HUES48 (cell line): ENCODE data around the gene COL4A2.

Experiments
- H3K27ac ChIP-seq: one replicate; pipeline ENCODE4 v1.7.0; 2013; ENCODE audit warnings: low read depth, low read length, inconsistent platforms
- H3K27me3 ChIP-seq: 2 replicates; pipeline ENCODE4 v1.6.1; 2013; ENCODE audit warnings: mild to moderate bottlenecking, low read length; ENCODE audit not compliant: control insufficient read depth, insufficient read depth
- H3K36me3 ChIP-seq: 2 replicates; pipeline ENCODE4 v1.6.1; 2013; ENCODE audit warnings: low read length; ENCODE audit not compliant: control insufficient read depth, insufficient read depth
- H3K4me1 ChIP-seq: 2 replicates; pipeline ENCODE4 v1.6.1; 2013; ENCODE audit warnings: mild to moderate bottlenecking, low read length; ENCODE audit not compliant: control insufficient read depth, insufficient read depth
- H3K4me3 ChIP-seq: 2 replicates; pipeline ENCODE4 v1.5.1; 2013; ENCODE audit warnings: mild to moderate bottlenecking, low read depth, low read length
- H3K9ac ChIP-seq: 2 replicates; pipeline ENCODE4 v1.6.1; 2013; ENCODE audit warnings: mild to moderate bottlenecking, low read depth, low read length, moderate library complexity
- H3K9me3 ChIP-seq: 2 replicates; pipeline ENCODE4 v1.6.1; 2013; ENCODE audit warnings: low read length; ENCODE audit not compliant: control insufficient read depth, insufficient read depth

The COL4A2 gene

DNA sequence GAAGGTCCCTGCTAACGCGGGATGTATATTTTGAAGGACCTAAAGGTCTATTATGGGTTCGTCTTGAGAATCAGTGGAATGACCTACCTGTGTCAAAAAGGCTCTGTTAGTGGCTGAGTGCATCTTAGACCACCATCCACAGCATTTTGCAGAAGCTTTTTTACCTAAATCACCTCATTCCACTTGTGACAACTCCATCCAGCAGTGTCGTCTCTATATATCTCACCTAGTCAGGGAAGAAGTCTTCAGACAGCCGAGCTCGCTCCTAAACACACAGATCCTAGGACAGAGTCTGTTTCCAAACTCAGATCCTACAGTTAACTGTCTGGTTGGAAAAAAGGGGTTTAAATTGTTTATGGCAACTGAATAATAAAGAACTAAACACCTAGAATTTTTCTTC is 33.8 kb upstream of the COL4A2 start:
- Histone ChIP-seq H3K9ac (no peak overlapping the region), H3K27me3 (no peaks in the 10 kb centered on the region), H3K4me3 (no peak overlapping the region), H3K4me1 (no peaks in the 10 kb centered on the region), H3K36me3 (no peaks in the 10 kb centered on the region), H3K9me3 (no peaks in the 10 kb centered on the region), H3K27ac (no peak overlapping the region)

DNA sequence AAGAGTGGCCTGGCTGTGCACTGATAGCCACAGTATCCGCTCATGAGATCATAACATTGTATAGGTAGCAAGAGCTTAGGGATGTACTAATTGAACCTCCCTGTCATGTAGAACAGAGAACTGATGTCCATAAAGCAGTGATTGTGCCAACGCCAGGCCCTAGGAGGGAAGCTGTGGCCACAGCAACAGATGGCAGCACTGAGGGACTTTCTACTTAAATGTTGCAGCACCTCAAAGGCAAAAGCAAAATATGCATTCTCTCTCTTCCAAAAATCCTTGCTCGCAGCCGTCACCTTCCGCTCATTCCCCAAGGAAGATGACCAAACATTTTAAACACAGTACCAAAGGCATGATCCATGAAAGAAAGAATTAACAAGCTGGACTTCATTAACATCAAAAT is 32.4 kb upstream of the COL4A2 start:
- H3K36me3 ChIP-seq = no peaks in the 10 kb centered on the region
- no peaks in the 10 kb centered on the region for H3K9me3 ChIP-seq

DNA sequence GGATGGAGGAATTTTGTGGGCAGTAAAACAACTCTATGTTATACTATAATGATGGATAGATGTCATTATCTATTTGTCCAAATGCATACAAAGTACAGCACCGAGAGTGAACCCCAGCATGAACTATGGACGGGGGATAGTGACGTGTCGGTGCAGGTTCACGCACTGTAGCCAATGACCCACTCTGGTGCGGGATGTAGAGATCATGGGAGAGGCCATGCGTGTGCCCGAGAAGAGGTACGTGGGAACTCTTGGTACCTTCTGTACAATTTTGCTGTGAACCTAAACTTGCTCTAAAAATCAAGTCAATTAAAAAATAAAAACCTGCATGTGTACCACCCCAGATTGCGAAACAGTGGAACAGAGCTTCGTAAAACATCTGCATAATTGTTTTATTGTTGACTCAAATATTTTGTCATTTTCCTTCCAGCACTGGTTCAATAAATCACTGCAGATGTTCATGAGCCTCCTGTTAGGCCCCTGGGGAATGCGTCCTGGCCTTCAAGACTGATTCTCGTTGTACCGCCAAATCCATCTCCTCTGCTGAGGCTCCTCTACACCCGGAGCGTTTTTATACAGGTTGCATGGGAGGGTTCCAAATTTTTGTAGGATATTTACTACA is 31.0 kb upstream of the COL4A2 start:
- H3K27ac ChIP-seq = no peak overlapping the region
- no peaks in the 10 kb centered on the region for H3K36me3 ChIP-seq
- H3K4me1 ChIP-seq = no peaks in the 10 kb centered on the region
- no peaks in the 10 kb centered on the region for H3K27me3 ChIP-seq
- H3K4me3 ChIP-seq = no peak overlapping the region
- H3K9me3 ChIP-seq = no peaks in the 10 kb centered on the region
- no peak overlapping the region for H3K9ac ChIP-seq

More for the DNA sequence above, 32.4 kb upstream of the COL4A2 start:
- Histone ChIP-seq H3K27ac (no peak overlapping the region), H3K9ac (no peak overlapping the region), H3K4me3 (no peak overlapping the region), H3K4me1 (no peaks in the 10 kb centered on the region), H3K27me3 (no peaks in the 10 kb centered on the region)

DNA sequence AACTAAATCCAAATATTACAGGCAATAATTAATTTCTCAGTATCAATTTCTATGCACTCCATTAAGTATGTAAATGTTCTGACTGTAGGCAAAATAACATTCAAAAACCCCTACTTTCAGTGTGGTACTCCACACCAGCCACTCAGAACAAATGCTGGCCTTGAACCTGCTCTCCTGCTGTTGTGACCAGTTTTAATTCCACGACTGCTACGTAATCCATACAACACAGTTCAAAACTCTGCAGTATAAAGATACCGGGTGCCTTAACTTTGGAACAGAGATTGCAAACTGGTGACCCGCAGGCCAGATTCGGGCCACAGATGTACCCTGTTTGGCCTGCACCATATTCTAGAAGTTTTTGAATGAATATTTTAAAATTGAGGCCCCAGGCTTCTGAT is 30.5 kb upstream of the COL4A2 start:
- H3K27ac ChIP-seq = no peak overlapping the region
- no peaks in the 10 kb centered on the region for H3K4me1 ChIP-seq
- H3K9ac ChIP-seq = no peak overlapping the region
- no peaks in the 10 kb centered on the region for H3K36me3 ChIP-seq
- H3K9me3 ChIP-seq = no peaks in the 10 kb centered on the region
- no peak overlapping the region for H3K4me3 ChIP-seq
- no peaks in the 10 kb centered on the region for H3K27me3 ChIP-seq

DNA sequence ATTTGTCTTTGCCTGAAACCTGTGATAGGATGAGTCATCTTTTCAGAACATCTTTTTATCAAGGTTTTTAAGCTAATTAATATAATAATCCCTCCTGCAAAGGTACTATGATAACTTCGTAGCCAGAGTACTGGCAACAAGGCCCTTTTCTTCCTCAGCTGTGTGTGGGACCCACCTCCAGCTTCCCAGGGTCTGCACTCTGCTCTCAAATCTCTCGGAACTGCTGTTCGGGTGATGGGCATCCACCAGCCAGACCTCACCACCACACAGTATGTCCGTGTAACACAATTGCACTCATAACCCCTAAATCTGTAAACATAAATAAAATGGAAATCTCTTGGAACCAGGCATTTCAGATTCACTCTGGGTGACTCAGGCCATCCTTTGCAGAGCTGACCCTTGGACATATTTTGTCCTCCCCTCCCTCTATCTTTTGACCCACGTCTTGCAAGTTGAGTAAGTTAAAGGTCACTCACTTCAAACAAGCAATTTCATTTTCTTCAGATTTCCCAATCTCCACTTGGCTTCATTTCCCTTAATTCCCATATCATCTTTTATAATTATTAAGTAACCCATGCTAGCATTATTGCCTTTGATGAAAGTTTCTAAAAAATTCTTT is 29.6 kb upstream of the COL4A2 start:
- H3K9ac ChIP-seq = no peak overlapping the region
- H3K9me3 ChIP-seq = no peaks in the 10 kb centered on the region
- H3K27me3 ChIP-seq = no peaks in the 10 kb centered on the region
- no peaks in the 10 kb centered on the region for H3K36me3 ChIP-seq
- H3K4me3 ChIP-seq = no peak overlapping the region
- H3K27ac ChIP-seq = no peak overlapping the region
- H3K4me1 ChIP-seq = no peaks in the 10 kb centered on the region

DNA sequence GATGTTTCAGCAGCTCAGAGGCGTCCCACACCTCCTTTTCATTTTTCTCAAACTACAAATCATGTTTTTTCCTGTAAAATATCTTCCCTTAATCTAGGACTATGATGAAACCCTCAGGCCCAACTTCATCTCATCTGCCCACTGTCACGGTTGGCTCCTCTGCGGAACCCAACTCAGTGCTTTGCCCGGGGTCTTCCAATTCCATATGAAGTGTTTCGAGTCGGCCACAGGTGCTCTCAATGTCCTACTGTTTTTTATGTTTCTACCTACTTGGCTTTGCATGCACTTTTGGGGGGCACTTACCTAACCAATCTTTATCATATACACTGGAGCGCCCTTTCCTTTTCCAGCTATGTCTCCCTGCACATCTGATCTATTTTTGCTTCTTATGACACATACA is 28.2 kb upstream of the COL4A2 start:
- H3K27me3 ChIP-seq = no peaks in the 10 kb centered on the region
- H3K27ac ChIP-seq = no peak overlapping the region
- no peaks in the 10 kb centered on the region for H3K9me3 ChIP-seq
- no peaks in the 10 kb centered on the region for H3K4me1 ChIP-seq
- H3K9ac ChIP-seq = no peak overlapping the region
- H3K36me3 ChIP-seq = no peaks in the 10 kb centered on the region
- H3K4me3 ChIP-seq = no peak overlapping the region

DNA sequence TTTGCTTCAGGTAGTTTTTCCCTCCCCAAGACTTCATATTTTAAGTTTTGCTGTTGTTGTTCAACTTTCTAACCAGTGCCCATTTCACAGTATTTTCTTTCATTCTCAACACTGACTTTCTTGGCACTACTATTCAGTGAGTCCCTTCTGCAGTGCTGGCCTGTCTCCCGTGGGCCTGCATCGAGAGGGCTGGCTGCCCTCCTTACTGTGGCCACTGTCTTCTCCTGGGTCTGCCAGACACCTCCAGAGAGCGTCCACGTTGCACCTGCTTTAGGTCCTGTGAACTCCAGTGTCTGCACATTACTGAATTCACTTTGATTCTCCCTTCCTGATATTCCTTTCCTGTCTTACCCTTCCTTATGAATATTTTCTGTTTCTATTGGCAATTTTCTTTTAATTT is 27.4 kb upstream of the COL4A2 start:
- Histone ChIP-seq H3K4me3 (no peak overlapping the region), H3K36me3 (no peaks in the 10 kb centered on the region), H3K27ac (no peak overlapping the region)

DNA sequence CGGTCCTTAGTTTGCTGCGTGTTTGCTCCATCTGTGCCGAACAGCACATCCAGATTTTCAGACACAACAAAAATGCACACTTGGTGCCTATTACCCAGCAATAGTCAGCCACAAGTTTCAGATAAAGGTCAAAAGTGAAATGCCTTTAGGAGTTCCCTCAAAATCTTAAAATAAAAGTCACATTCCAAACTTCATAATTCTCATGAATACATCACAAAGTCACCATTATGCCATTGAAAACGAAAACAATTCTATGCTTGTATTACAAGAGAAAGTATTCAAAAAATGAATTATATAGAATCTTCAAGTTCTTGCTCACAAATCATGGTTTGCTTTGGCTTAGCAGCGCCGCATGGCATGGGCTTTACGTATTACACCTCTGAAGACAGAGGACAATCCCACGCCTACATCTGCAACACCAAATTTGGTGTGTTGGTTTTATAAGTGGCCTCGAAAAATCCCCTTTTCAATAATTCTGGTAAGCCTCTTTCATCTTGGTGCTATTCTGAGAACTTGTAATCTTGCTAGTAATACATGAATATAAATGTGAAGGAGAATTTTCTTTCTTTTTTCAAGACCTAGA is 26.8 kb upstream of the COL4A2 start:
- Histone ChIP-seq H3K4me1 (no peaks in the 10 kb centered on the region), H3K36me3 (no peaks in the 10 kb centered on the region), H3K27me3 (no peaks in the 10 kb centered on the region), H3K9me3 (no peaks in the 10 kb centered on the region), H3K27ac (no peak overlapping the region), H3K9ac (no peak overlapping the region), H3K4me3 (no peak overlapping the region)

More for the DNA sequence above, 27.4 kb upstream of the COL4A2 start:
- H3K27me3 ChIP-seq = no peaks in the 10 kb centered on the region
- H3K9ac ChIP-seq = no peak overlapping the region
- H3K9me3 ChIP-seq = no peaks in the 10 kb centered on the region
- no peaks in the 10 kb centered on the region for H3K4me1 ChIP-seq

DNA sequence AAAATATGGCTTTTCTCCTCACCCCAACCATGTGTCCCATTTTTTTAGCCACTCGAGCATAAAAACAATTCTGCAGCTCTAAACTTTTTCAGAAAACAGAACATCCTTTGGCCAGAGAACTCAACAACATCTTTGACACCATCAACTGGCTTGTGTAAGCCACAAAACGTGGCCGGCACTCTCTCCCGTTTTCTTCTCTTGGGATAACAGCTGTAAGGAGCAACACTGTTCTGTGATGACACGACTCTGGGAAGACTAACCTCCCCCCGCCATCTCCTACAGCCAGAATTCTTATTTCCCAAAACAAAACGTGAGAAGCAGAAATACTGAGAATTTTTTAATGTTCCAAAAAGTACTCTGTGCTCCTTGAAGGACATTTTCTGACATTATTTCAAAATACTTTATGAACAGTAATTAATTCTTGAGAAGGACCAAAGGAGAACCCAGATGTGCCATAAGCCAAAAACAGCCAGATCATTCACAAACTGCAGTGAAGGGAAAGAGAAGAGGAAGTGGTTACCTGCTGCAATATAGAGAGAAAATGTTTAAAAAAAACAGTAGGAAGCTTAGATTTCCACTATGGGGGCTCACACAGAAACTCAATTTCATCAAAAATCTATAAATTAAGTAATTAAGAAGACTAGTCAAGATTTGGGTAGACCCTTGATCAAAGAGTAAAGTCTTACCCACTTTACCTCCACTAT is 25.9 kb upstream of the COL4A2 start:
- Histone ChIP-seq H3K27ac (no peak overlapping the region), H3K27me3 (no peaks in the 10 kb centered on the region), H3K9ac (no peak overlapping the region), H3K4me3 (no peak overlapping the region), H3K4me1 (no peaks in the 10 kb centered on the region), H3K9me3 (no peaks in the 10 kb centered on the region), H3K36me3 (no peaks in the 10 kb centered on the region)

DNA sequence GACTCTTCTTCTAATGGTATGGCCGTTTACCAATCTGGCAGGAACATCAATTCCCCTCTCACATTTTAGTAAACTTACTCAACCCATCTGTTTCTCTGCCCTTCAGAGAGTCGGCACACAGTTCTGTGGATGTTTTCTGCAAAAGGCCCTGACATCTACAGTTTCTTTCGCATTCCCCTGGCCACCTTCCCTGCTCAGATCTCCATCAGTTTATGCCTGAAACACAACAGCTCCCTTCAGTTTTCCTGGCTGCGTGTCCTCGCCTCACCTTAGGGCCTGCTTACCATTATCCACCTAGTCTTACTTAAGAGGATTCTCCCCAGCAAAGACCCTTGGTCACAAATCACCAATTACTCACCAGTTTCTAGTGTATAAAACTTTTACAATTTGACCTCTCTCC is 25.3 kb upstream of the COL4A2 start:
- Histone ChIP-seq H3K27ac (no peak overlapping the region), H3K36me3 (no peaks in the 10 kb centered on the region), H3K27me3 (no peaks in the 10 kb centered on the region), H3K4me3 (no peak overlapping the region), H3K9ac (no peak overlapping the region), H3K9me3 (no peaks in the 10 kb centered on the region), H3K4me1 (no peaks in the 10 kb centered on the region)

DNA sequence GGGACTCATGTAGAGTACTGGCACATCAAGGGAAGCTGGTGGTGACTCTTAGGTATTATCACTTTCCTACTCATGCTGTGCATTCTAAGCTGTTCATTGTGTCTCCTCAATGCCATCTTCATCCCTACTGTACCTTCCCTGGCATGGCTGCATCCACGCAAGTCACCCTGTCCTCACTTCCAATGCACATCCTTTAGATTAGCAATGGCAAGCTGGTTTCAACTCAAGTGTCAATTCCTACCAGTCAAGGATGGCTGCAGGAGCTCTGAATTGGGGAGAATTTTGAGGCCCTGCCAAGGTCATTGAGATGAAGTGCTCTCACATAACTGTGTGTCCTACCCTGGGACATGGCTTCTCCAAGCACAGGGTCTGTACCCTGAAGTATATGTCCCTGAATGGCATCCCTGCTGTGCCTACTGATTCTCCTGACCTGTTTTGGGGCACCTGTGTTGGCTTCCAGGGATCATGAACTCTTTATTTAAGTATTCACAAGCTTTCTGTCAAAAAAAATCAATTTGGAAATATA is 24.7 kb upstream of the COL4A2 start:
- no peaks in the 10 kb centered on the region for H3K4me1 ChIP-seq
- H3K4me3 ChIP-seq = no peak overlapping the region
- H3K9me3 ChIP-seq = no peaks in the 10 kb centered on the region
- H3K36me3 ChIP-seq = no peaks in the 10 kb centered on the region
- no peak overlapping the region for H3K27ac ChIP-seq
- no peak overlapping the region for H3K9ac ChIP-seq
- no peaks in the 10 kb centered on the region for H3K27me3 ChIP-seq
